Activated CD8-positive, alpha-beta T cell treated with anti-CD3 and anti-CD28 coated beads for 36 hours (primary cell): Measurements from ENCODE around the gene NOD1. TPM values are rescaled to one million over a fixed set of nuclear protein-coding genes. Genes with fewer than 3 reads are reported as not detected.
"Not testable (repeated sequence)": the region's sequence is repeated elsewhere in the genome, so short reads cannot be mapped to it uniquely, and the experiment has no call there.

Experiments used
- ATAC-seq: fragments of 200-7000 bp; cut with Tn5 transposase; one replicate; pipeline ENCODE4 v1.10.0; 2021; ENCODE audit warnings: mild to moderate bottlenecking, moderate library complexity
- CTCF ChIA-PET: fragments of 350-600 bp; sonication (Branson Sonifier 250); formaldehyde crosslinking; loops from one replicate; lab custom pipeline; 2021; ENCODE audit warnings: antibody characterized with exemption; lab: Charles Lee
- POLR2A ChIA-PET: fragments of 350-600 bp; sonication (Branson Sonifier 250); formaldehyde crosslinking; loops from one replicate; lab custom pipeline; 2021; ENCODE audit warnings: antibody characterized with exemption; lab: Charles Lee
- DNase-seq: peaks from one replicate; pipeline ENCODE4 v3.0.0-alpha.2; 2020
- H3K27ac Mint-ChIP-seq: one replicate; pipeline ENCODE4 v1.8.0; 2021; ENCODE audit warnings: mild to moderate bottlenecking, mixed read lengths
- H3K27me3 Mint-ChIP-seq: one replicate; pipeline ENCODE4 v1.8.0; 2021; ENCODE audit warnings: mixed read lengths
- H3K36me3 Mint-ChIP-seq: one replicate; pipeline ENCODE4 v1.8.0; 2021; ENCODE audit warnings: low read depth, mixed read lengths
- H3K4me1 Mint-ChIP-seq: one replicate; pipeline ENCODE4 v1.8.0; 2021; ENCODE audit warnings: low read depth, mixed read lengths
- H3K4me3 Mint-ChIP-seq: one replicate; pipeline ENCODE4 v1.8.0; 2021; ENCODE audit warnings: mild to moderate bottlenecking, moderate library complexity, mixed read lengths
- H3K9me3 Mint-ChIP-seq: one replicate; pipeline ENCODE4 v1.8.0; 2021; ENCODE audit warnings: mixed read lengths
- intact Hi-C: fragments of 100-400 bp; cut with micrococcal nuclease; formaldehyde crosslinking; loops from one replicate; pipeline ENCODE4 v1.10.0; 2022
- total RNA-seq, 2 experiments: library from RNA; stranded (reverse); gene quantifications; one replicate each; pipeline ENCODE4 v1.2.3, GENCODE V29; 2021
- TF ChIP-seq, protein P1 (sequence below): fragments of 200-600 bp; IDR thresholded peaks from one replicate; pipeline ENCODE4 v1.8.0; 2022; ENCODE audit warnings: antibody characterized with exemption, mild to moderate bottlenecking

Gene NOD1
- total RNA-seq, 2 experiments from 2014 or later, result 11.5 to 12.5 TPM

DNA sequence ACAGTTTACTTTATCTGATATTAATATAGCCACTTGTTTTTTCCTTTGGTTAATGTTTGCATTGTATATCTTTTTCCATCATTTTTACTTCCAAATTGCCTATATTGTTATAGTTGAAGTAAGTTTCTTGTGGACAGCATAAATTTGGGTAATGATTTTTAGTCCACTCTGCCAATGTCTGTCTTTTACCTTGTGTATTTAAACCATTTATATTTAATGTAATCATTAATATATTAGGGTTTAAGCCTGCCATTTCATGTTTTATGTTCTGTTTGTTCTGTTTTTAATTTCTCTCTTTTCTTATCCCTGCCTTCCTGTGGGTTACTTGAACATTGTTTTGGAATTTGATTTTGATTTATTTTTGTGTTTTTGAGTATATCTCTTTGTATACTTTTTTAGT is 12.8 kb upstream of the NOD1 start:
- ChIA-PET CTCF (no interaction called here), POLR2A (interaction anchor here (1.4 kb wide), 1 partner anchor 13 kb away, joined by 3 read pairs; the partner anchor contains the start of gene NOD1)
- no peak for ATAC-seq
- H3K27me3 Mint-ChIP-seq, result no peaks in the 10 kb centered on the region
- H3K4me3 Mint-ChIP-seq, result no peak overlapping the region
- H3K27ac Mint-ChIP-seq, result no peak overlapping the region
- peaks cover 15% of the 10 kb centered on the region for H3K9me3 Mint-ChIP-seq
- H3K36me3 Mint-ChIP-seq, result peaks cover 15% of the 10 kb centered on the region
- no peak for DNase-seq
- no peaks in the 10 kb centered on the region for H3K4me1 Mint-ChIP-seq
- TF ChIP-seq, protein P1, sequence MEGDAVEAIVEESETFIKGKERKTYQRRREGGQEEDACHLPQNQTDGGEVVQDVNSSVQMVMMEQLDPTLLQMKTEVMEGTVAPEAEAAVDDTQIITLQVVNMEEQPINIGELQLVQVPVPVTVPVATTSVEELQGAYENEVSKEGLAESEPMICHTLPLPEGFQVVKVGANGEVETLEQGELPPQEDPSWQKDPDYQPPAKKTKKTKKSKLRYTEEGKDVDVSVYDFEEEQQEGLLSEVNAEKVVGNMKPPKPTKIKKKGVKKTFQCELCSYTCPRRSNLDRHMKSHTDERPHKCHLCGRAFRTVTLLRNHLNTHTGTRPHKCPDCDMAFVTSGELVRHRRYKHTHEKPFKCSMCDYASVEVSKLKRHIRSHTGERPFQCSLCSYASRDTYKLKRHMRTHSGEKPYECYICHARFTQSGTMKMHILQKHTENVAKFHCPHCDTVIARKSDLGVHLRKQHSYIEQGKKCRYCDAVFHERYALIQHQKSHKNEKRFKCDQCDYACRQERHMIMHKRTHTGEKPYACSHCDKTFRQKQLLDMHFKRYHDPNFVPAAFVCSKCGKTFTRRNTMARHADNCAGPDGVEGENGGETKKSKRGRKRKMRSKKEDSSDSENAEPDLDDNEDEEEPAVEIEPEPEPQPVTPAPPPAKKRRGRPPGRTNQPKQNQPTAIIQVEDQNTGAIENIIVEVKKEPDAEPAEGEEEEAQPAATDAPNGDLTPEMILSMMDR, result no peak
- intact Hi-C loops, result no loop called here

DNA sequence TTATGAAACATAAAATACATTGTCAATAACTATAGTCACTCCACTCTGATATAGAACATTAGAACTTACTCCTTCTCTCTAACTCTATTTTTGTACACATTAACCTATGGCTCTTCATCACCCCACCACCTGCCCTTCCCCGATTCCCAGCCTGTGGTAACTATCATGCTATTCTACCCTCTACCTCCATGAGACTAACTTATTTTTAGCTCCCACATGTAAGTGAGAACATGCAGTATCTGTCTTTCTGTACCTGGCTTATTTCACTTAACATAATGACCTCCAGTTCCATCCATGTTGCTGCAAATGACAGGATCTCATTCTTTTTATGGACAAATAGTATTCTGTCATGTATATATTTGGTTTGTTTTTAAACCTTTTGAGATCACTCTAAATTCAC is 8.8 kb upstream of the NOD1 start:
- Mint-ChIP-seq H3K4me1 (no peaks in the 10 kb centered on the region), H3K27ac (no peak overlapping the region), H3K36me3 (no peaks in the 10 kb centered on the region), H3K4me3 (no peak overlapping the region), H3K9me3 (peaks cover 10% of the 10 kb centered on the region), H3K27me3 (no peaks in the 10 kb centered on the region)
- intact Hi-C loops, result no loop called here
- DNase-seq, result no peak
- ChIA-PET POLR2A (no interaction called here), CTCF (interaction anchor here (0.8 kb wide), 1 partner anchor 23 kb away, joined by 3 read pairs; no protein-coding TSS in a partner anchor)
- TF ChIP-seq, protein P1, result no peak
- ATAC-seq, result no peak

DNA sequence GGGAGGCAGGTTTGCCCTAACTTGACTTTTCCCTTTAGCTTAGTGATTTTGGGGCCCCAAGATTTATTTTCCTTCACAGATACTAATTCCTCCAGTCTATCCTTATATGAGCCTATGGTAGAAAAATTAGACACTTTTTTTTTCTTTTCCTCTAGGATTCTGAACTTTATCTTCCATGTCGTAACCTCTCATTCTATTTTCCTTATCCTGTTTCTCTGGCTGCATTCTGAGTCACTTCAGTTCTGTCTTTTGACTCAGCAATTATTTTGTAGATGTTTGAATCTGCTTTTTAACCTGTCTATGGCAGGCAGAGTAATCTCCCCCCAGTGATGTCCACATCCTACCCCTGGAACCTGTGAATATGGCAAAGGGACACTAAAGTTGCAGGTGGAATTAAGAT is 7.1 kb upstream of the NOD1 start:
- Mint-ChIP-seq H3K9me3 (no peaks in the 10 kb centered on the region), H3K4me1 (no peaks in the 10 kb centered on the region), H3K4me3 (no peak overlapping the region), H3K36me3 (no peaks in the 10 kb centered on the region), H3K27me3 (no peaks in the 10 kb centered on the region), H3K27ac (no peak overlapping the region)
- intact Hi-C loops, result no loop called here
- CTCF ChIA-PET, result no interaction called here
- DNase-seq (no peak), ATAC-seq (no peak)
- TF ChIP-seq, protein P1, result no peak
- POLR2A ChIA-PET, result no interaction called here

DNA sequence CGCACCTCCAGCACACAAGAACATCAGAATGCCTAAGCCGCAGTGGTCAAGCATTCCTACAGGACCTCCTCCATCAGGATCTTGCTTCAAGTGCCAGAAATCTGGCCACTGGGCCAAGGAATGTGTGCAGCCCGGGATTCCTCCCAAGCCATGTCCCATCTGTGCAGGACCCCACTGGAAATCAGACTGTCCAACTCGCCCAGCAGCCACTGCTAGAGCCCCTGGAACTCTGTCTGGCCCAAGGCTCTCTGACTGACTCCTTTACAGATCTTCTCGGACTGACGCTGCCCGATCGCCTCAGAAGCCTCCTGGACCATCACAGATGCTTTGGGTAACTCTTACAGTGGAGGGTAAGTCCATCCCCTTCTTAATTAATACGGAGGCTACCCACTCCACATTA is 2.8 kb upstream of the NOD1 start:
- CTCF ChIA-PET, H3K27me3 Mint-ChIP-seq, H3K27ac Mint-ChIP-seq, H3K36me3 Mint-ChIP-seq, H3K9me3 Mint-ChIP-seq, ATAC-seq, intact Hi-C loops, POLR2A ChIA-PET, H3K4me3 Mint-ChIP-seq, DNase-seq: not testable (repeated sequence)
- H3K4me1 Mint-ChIP-seq, result peaks cover 28% of the 10 kb centered on the region

DNA sequence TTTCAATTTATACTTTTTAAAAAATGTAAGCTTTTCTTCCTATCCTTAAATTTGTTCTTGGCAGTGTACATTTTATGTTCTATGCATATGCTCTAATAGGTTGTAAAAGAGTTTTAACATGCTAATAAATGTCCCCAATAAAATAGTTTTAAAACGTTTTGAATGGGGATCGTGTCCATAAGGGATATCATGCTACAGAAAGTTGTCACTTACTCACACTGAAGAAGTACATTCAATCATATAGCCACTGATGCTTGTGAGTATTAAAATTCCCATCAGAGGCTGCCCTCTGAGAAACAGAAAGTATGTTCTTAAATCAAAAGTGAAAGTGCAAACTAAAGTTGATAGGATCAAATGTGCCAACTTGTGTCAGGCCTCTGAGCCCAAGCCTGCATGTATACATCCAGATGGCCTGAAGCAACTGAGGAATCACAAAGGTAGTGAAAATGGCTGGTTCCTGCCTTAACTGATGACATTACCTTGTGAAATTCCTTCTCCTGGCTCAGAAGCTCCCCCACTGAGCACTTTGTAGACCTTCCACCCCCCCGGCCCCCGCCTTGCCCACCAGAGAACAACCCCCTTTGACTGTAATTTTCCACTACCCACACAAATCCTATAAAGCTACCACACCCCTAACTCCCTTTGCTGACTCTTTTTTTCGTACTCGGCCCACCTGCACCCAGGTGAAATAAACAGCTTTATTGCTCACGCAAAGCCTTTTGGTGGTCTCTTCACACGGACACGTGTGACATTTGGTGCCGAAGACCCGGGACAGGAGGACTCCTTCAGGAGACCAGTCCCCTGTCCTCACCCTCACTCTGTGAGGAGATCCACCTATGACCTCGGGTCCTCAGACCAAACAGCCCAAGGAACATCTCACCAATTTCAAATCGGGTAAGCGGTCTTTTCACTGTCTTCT is 877 bp upstream of the NOD1 start:
- ATAC-seq, result peak; percentile 43
- no peaks in the 10 kb centered on the region for H3K27me3 Mint-ChIP-seq
- DNase-seq, result peak; percentile 50
- POLR2A ChIA-PET, result interaction anchor here (0.6 to 2.6 kb wide), 8 partner anchors 12 to 1592 kb away, joined by 3 to 12 read pairs (median 3); partner anchors contain the start of genes GARS1 and MTURN
- CTCF ChIA-PET, result no interaction called here
- peaks cover 12% of the 10 kb centered on the region for H3K36me3 Mint-ChIP-seq
- H3K4me3 Mint-ChIP-seq, result peak overlapping the region; percentile 93
- H3K9me3 Mint-ChIP-seq, result no peaks in the 10 kb centered on the region
- peaks cover 46% of the 10 kb centered on the region for H3K4me1 Mint-ChIP-seq
- H3K27ac Mint-ChIP-seq, result peak overlapping the region; percentile 84
- intact Hi-C loops, result loop anchor here (2.0 to 10.0 kb wide), 2 partner anchors 25 to 195 kb away; partner anchors contain the start of genes GGCT and ZNRF2
- TF ChIP-seq, protein P1, result no peak
